Astrocyte (in vitro differentiated cells and primary cell): ENCODE results near the gene COL6A1. TPM values are rescaled to one million over a fixed set of nuclear protein-coding genes. Genes with fewer than 3 reads are reported as not detected.

Experiments used
- DNase-seq: peaks from one replicate; pipeline ENCODE4 v3.0.0-alpha.2; 2010; ENCODE audit warnings: low read depth
- FAIRE-seq: peaks from 2 replicates; lab custom pipeline; 2011; peaks lifted over from hg19 to GRCh38; lab: Jason Lieb, UNC
- H2AFZ ChIP-seq: 2 replicates; pipeline ENCODE4 v1.6.0; 2012; ENCODE audit warnings: low read depth, low read length, inconsistent platforms
- H3K27ac ChIP-seq: 2 replicates; pipeline ENCODE4 v1.5.1; 2011; ENCODE audit warnings: low read depth, low read length, inconsistent platforms
- H3K27me3 ChIP-seq: 2 replicates; pipeline ENCODE4 v1.6.0; 2011; ENCODE audit warnings: low read length, inconsistent platforms; ENCODE audit not compliant: insufficient read depth
- H3K36me3 ChIP-seq: 2 replicates; pipeline ENCODE4 v1.5.1; 2011; ENCODE audit warnings: low read length, inconsistent platforms; ENCODE audit not compliant: insufficient read depth
- H3K4me1 ChIP-seq: 2 replicates; pipeline ENCODE4 v1.5.1; 2011; ENCODE audit warnings: low read length, inconsistent platforms; ENCODE audit not compliant: insufficient read depth
- H3K4me2 ChIP-seq: 2 replicates; pipeline ENCODE4 v1.6.0; 2012; ENCODE audit warnings: low read length, inconsistent platforms
- H3K4me3 ChIP-seq: 2 replicates; pipeline ENCODE4 v1.5.1; 2011; ENCODE audit warnings: low read depth, mild to moderate bottlenecking, low read length, inconsistent platforms; ENCODE audit not compliant: insufficient read depth
- H3K79me2 ChIP-seq: 2 replicates; pipeline ENCODE4 v1.6.0; 2012; ENCODE audit warnings: mild to moderate bottlenecking, low read length, inconsistent platforms; ENCODE audit not compliant: insufficient read depth
- H3K9ac ChIP-seq: 2 replicates; pipeline ENCODE4 v1.6.0; 2012; ENCODE audit warnings: mild to moderate bottlenecking, low read length, inconsistent platforms
- H3K9me3 ChIP-seq: 2 replicates; pipeline ENCODE4 v1.5.1; 2012; ENCODE audit warnings: low read depth, mild to moderate bottlenecking, low read length, inconsistent platforms; ENCODE audit not compliant: insufficient read depth
- H4K20me1 ChIP-seq: 2 replicates; pipeline ENCODE4 v1.6.0; 2012; ENCODE audit warnings: low read length, inconsistent platforms; ENCODE audit not compliant: insufficient read depth
- H3K27ac Mint-ChIP-seq: one replicate; pipeline ENCODE4 v1.8.0; 2021; ENCODE audit warnings: mild to moderate bottlenecking, mixed read lengths; ENCODE audit not compliant: unreplicated experiment
- H3K27me3 Mint-ChIP-seq: one replicate; pipeline ENCODE4 v1.8.0; 2021; ENCODE audit warnings: low read depth, mixed read lengths; ENCODE audit not compliant: unreplicated experiment
- H3K36me3 Mint-ChIP-seq: one replicate; pipeline ENCODE4 v1.8.0; 2021; ENCODE audit warnings: low read depth, mixed read lengths; ENCODE audit not compliant: unreplicated experiment
- H3K4me1 Mint-ChIP-seq: one replicate; pipeline ENCODE4 v1.8.0; 2021; ENCODE audit warnings: low read depth, mixed read lengths; ENCODE audit not compliant: unreplicated experiment
- H3K4me3 Mint-ChIP-seq: one replicate; pipeline ENCODE4 v1.8.0; 2021; ENCODE audit warnings: mild to moderate bottlenecking, moderate library complexity, mixed read lengths; ENCODE audit not compliant: unreplicated experiment
- H3K9me3 Mint-ChIP-seq: one replicate; pipeline ENCODE4 v1.8.0; 2021; ENCODE audit warnings: mild to moderate bottlenecking, mixed read lengths; ENCODE audit not compliant: unreplicated experiment
- CTCF ChIP-seq: IDR thresholded peaks from 2 replicates; pipeline ENCODE4 v1.5.1; 2011; ENCODE audit warnings: low read depth, mild to moderate bottlenecking, inconsistent platforms, low read length, moderate library complexity; ENCODE audit not compliant: insufficient read depth
- EZH2 ChIP-seq: IDR thresholded peaks from 2 replicates; pipeline ENCODE4 v1.6.1; 2012; ENCODE audit warnings: mild to moderate bottlenecking, low read length, inconsistent platforms; ENCODE audit not compliant: insufficient read depth
- total RNA-seq: library from RNA; stranded (reverse); gene quantifications from 2 replicates; pipeline ENCODE4 v1.2.1, GENCODE V29; 2021

COL6A1 gene
- total RNA-seq, 1 donor from 2014 or later, result 131 TPM

GRCh38 chr21:46036696-46037330 lies 55.2 kb downstream of the COL6A1 start:
- H3K36me3 Mint-ChIP-seq, result no peaks in the 10 kb centered on the region
- H3K36me3 ChIP-seq, result no peaks in the 10 kb centered on the region
- FAIRE-seq, result no peak
- H3K9me3 ChIP-seq, result no peaks in the 10 kb centered on the region
- H3K4me2 ChIP-seq, result no peak overlapping the region
- H4K20me1 ChIP-seq, result no peaks in the 10 kb centered on the region
- TF ChIP-seq EZH2 (no peak), CTCF (no peak)
- no peaks in the 10 kb centered on the region for H3K79me2 ChIP-seq
- H3K27ac Mint-ChIP-seq, result no peak overlapping the region
- H3K4me1 ChIP-seq, result peaks cover 20% of the 10 kb centered on the region
- no peak overlapping the region for H3K4me3 Mint-ChIP-seq
- H3K9me3 Mint-ChIP-seq, result peaks cover 2% of the 10 kb centered on the region
- H3K27ac ChIP-seq, result no peak overlapping the region
- no peaks in the 10 kb centered on the region for H3K4me1 Mint-ChIP-seq
- no peak overlapping the region for H2AFZ ChIP-seq
- H3K4me3 ChIP-seq, result no peak overlapping the region
- DNase-seq, result no peak
- H3K27me3 Mint-ChIP-seq, result peaks cover 18% of the 10 kb centered on the region
- no peak overlapping the region for H3K9ac ChIP-seq
- H3K27me3 ChIP-seq, result no peaks in the 10 kb centered on the region

DNA sequence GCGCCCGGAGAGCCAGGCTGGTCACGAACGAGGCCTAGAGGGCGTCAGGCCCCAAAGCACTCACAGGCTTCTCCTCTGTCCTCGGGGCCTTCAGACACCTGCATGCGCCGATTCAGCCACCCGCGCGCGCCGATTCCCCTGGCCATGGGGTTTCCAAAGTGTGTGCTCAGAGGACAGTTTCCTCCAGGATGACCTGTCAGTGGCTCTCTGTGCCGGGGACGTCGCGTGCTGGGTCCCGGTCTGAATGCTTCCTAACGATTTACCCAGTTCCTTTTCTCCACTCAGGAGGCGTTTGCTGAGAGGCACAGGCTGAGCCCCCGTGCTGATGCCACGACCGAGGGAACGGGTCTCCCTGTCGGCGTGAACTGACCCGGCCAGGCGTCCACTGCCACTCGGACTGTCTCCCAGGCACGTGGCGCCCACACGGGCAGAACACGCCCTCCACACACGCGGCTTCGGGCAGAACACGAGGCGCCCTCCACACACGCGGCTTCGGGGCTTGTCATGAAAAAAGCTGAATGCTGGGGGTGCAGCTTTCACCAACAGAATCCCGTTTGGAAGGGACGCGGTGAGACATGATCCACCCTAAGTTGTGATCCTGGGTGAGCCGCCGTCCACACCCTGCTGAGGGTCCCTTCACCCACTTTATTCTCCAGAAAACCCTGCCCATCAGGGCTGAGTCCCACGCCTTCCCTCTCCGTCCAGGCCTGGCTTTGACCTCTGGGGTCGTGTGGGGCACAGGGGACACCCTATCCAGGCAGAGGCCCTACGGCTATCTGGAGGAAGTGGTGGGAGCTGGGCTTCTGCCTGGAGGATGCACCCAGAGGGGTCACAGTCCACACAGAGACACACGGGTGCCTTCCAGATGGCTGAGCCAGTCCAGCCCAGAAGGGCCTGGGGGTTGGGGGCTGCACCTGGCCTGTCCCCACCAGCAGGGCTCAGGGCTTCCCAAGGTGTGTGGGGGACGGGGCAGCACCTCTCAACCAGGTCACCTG lies 56.1 kb downstream of the COL6A1 start:
- H2AFZ ChIP-seq, result no peak overlapping the region
- no peak overlapping the region for H3K27ac Mint-ChIP-seq
- peak overlapping the region; percentile 91 for H3K27ac ChIP-seq

More for the DNA sequence above, 56.1 kb downstream of the COL6A1 start:
- FAIRE-seq, result no peak
- TF ChIP-seq EZH2 (no peak), CTCF (no peak)
- Histone ChIP-seq H3K4me3 (no peak overlapping the region), H3K36me3 (no peaks in the 10 kb centered on the region), H3K4me2 (no peak overlapping the region), H3K27me3 (no peaks in the 10 kb centered on the region), H3K4me1 (peaks cover 20% of the 10 kb centered on the region), H3K9ac (peak overlapping the region; percentile 72), H4K20me1 (no peaks in the 10 kb centered on the region), H3K79me2 (no peaks in the 10 kb centered on the region), H3K9me3 (no peaks in the 10 kb centered on the region)
- H3K36me3 Mint-ChIP-seq, result no peaks in the 10 kb centered on the region
- peaks cover 2% of the 10 kb centered on the region for H3K9me3 Mint-ChIP-seq
- DNase-seq, result no peak
- H3K4me3 Mint-ChIP-seq, result no peak overlapping the region
- peaks cover 19% of the 10 kb centered on the region for H3K27me3 Mint-ChIP-seq
- H3K4me1 Mint-ChIP-seq, result no peaks in the 10 kb centered on the region
